HG02798 (cell line): ENCODE data around the gene SLC25A10.
A peak's percentile ranks its signal among the peaks of the same experiment; 100 is the strongest.
"Not testable (repeated sequence)": the region's sequence is repeated elsewhere in the genome, so short reads cannot be mapped to it uniquely, and the experiment has no call there.

Source experiments
- ATAC-seq: cut with Tn5 transposase; IDR thresholded peaks from one replicate; pipeline ENCODE4 v1.9.1; 2021; ENCODE audit warnings: mild to moderate bottlenecking; ENCODE audit not compliant: unreplicated experiment, poor library complexity

The SLC25A10 gene, protein sequence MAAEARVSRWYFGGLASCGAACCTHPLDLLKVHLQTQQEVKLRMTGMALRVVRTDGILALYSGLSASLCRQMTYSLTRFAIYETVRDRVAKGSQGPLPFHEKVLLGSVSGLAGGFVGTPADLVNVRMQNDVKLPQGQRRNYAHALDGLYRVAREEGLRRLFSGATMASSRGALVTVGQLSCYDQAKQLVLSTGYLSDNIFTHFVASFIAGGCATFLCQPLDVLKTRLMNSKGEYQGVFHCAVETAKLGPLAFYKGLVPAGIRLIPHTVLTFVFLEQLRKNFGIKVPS

GRCh38 chr17:81711814-81712467, at the start of gene SLC25A10:
SLC25A10 (plus strand) TSS chr17:81712284; CDS start chr17:81712427, 143 bp downstream.
- ATAC-seq = peak; percentile 77

DNA sequence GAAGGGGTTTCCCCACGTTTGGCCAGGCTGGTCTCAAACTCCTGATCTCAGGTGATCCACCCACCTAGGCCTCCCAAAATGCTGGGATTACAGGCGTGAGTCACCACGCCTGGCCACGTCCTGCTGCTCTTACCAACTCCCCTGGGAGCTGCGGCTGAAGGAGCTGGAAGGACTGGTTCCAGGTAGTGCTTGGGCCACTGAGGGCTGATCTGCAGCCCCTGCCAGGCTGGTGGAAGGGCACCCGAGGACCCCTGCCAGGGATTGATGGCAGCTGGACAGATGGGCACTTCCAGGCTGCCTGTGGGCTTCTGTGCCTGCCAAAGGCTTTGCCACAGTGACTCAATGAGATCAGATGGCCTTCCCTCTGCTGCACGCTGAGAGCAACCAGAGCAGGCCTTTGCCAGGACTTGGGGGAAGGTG, 48.0 kb upstream of the SLC25A10 start:
- ATAC-seq = no peak

DNA sequence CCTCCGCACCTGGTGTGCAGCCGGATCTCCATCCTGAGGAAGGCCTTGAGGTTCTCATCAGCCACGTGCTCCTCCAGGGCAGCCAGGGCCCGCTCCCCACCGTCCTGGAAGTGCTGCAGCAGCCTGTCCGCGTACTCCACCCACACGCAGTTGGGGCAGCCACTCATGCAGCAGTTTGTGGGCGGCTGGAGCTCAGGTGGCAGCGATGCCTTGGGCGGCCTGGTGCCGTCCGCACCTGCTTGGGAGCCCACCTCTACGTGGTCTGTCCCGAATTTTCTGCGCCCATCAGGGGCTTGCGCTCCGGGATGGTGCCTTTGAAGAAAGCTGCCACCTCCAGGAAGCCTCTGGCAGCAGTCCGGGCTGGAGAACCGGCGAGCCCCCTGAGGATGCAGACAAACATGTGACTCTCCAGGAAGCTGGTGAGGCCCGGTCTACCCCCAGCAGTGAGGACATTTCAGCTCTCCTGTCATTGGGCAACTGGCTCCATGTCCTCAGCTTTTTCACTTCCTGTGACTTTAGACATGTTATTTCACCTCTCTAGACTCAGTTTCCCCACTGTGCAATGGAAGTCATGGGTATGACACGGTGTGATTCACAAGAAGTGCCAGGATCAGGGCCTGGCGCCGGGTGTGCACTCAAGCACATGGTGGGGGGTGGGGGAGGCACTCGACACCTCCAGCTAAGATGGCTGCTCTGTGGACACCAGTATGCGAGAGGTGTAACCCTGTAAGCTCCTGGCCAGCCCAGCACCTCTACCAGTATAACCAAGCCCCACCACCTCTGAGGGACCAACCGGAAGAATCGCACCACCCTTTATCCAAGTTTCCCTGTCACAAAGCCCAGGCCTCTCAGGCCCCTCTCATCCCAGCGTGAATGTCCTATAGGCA, 46.6 kb upstream of the SLC25A10 start:
- peak; percentile 15 for ATAC-seq

DNA sequence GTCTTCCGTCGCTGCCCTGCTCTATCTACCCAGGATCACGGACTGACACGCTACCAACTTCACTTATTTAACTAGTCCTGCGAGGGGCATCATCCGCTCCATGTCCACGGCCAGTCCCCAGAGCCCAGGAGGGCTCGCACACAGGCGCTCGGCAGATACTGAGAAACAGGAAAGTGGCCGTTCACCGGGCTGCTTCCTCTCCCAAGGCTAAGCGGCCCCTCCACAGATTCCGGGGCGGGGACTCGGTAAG, 46.1 kb upstream of the SLC25A10 start:
- ATAC-seq = no peak

DNA sequence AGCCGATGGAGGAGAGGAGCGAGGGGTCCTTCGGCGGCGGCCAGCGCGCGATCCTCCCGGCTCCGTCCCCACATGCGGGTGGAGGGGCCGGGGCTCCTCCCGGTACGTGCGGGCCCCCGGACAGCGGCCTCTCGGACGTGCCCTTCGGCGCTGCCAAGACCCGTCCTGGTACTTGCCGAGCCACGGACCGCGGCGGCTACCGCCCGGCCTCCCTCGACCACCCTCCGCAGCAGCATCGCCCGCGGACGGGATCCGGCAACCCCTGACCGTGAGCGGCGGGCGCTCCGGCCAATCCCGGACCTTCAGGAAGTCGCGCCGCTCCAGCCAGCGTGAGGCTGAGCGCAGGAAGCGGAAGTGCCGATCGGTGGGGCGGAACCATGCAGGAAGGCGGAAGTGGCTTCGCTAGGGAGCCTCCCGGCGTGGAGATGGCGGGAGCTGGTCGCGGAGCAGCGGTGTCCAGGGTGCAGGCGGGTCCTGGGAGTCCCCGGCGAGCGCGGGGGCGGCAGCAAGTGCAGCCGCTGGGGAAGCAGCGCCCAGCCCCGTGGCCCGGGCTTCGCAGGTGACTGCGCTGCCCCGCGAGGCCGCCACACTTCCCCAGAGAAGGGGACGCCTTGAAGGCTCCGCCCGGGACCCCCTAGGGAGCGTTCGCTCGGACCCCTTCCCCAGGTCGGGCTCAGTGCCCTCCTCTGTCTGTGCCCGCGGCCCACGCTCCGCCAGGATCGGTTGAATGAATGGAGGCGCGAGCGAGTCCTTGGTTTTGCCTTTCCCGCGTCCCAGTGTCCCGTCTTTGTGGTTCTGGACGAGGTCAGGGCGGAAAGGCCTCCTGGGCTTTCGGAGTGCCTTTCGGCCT, 45.5 kb upstream of the SLC25A10 start, which contains the start of the genes CCDC137 and OXLD1:
CCDC137 (plus strand) TSS at position 396 of the 850 bp plus-strand sequence; CDS start at position 426, 30 bp downstream.
OXLD1 (minus strand) TSS at position 264 of the 850 bp plus-strand sequence; CDS start at position 236, 28 bp downstream.
- peak; percentile 94 for ATAC-seq

GRCh38 chr17:81667754-81668153, 44.3 kb upstream of the SLC25A10 start:
- ATAC-seq = no peak

- ATAC-seq = no peak
Observed at GRCh38 chr17:81672504-81672903, 39.6 kb upstream of the SLC25A10 start.

GRCh38 chr17:81672954-81673353, 39.1 kb upstream of the SLC25A10 start:
- no peak for ATAC-seq

- ATAC-seq = no peak
Observed at GRCh38 chr17:81673561-81674258, 38.4 kb upstream of the SLC25A10 start.

- ATAC-seq = not testable (repeated sequence)
Observed at GRCh38 chr17:81675515-81676221, 36.4 kb upstream of the SLC25A10 start.

DNA sequence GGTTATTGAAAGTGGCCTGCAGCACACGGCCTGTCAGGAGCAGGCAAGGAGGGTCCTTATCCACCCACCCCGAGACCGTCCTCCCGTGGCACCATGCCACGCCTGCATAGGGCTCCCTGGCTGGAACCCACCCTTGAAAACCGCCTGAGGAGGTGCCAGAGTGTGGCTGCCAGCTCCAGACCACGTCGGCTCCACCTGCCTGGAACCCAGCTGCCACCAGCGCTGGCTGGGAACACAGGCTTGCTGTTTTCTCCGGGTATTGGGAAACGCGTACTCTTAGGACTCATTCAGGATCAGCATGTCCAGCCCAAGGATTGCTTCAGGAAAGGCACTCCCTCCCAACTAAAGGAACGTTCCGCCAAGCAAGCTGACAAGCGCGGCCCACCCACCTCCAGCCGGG, 35.2 kb upstream of the SLC25A10 start:
- no peak for ATAC-seq

- ATAC-seq = no peak
Observed at GRCh38 chr17:81680150-81680549, 31.9 kb upstream of the SLC25A10 start.

- no peak for ATAC-seq
Observed at GRCh38 chr17:81681672-81682071, 30.4 kb upstream of the SLC25A10 start.

DNA sequence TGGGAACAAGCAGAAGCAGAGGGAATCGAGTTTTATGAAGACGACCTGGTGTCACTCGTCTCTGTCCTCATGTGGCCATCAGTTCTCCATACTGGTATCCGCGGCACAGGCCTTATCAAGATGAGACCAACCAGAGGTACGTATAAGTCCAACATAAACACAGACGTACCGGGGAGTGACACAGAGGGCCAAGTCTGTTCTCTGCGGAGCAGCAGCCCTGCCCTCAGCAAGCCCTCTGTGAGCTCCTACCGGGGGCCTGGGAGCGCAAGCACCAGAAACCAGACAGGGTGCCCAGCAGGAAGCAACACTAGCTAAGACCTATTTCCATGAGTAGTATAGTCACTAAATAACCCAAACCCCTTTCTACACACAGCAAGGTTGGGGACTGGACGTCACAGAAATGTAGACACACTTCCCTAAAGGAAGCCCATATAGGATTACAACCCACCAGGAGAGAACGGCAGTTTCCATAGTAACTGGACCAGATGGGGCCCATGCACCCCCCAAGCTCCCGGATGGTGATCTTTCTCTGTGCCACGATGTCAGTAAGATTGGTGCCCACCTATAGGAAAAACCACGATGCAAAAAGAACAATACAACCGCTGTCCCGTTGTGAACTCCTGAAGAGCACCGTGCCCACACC, 29.4 kb upstream of the SLC25A10 start:
- ATAC-seq = no peak

- no peak for ATAC-seq
Observed at GRCh38 chr17:81683208-81683583, 28.9 kb upstream of the SLC25A10 start.

- ATAC-seq = peak; percentile 94
Observed at GRCh38 chr17:81683584-81684441, 28.3 kb upstream of the SLC25A10 start, which contains the start of the genes ARL16 and HGS. ARL16 (minus strand) TSS chr17:81683797; CDS start chr17:81683753, 44 bp downstream. HGS (plus strand) TSS chr17:81684011; CDS start chr17:81684067, 56 bp downstream.

GRCh38 chr17:81684442-81684911, 27.6 kb upstream of the SLC25A10 start:
- no peak for ATAC-seq
